Liver (tissue), 2 donors: ENCODE data around the gene RPS6KA1.

Experiments
- FOXA1 ChIP-seq: IDR thresholded peaks from 2 replicates; pipeline ENCODE4 v1.6.1; 2016; ENCODE audit warnings: antibody characterized with exemption
- GABPA ChIP-seq, 2 donors: IDR thresholded peaks in 1 of 2; conservative IDR thresholded peaks in 1 of 2; 2 replicates each; pipeline ENCODE4 v1.6.1; 2016; ENCODE audit warnings: antibody characterized with exemption in 2 of 2, mild to moderate bottlenecking in 1 of 2, moderate library complexity in 1 of 2
- HNF4A ChIP-seq, 2 donors: conservative IDR thresholded peaks; 2 replicates each; pipeline ENCODE4 v1.6.1; 2016; ENCODE audit warnings: antibody characterized with exemption in 2 of 2, mild to moderate bottlenecking in 2 of 2
- TAF1 ChIP-seq: conservative IDR thresholded peaks from 2 replicates; pipeline ENCODE4 v1.6.1; 2016; ENCODE audit warnings: antibody characterized with exemption, mild to moderate bottlenecking
- TF ChIP-seq, protein P1 (sequence below): IDR thresholded peaks from 2 replicates; pipeline ENCODE4 v1.6.1; 2016; ENCODE audit warnings: antibody characterized with exemption
- donor health status: healthy.

- TF ChIP-seq HNF4A (conservative IDR thresholded peaks at IDR 0.05) (no peak), FOXA1 (no peak), TAF1 (no peak), GABPA (IDR thresholded peaks at IDR 0.05 in 1 of 2, conservative IDR thresholded peaks at IDR 0.05 in 1 of 2) (no peak)
- TF ChIP-seq, protein P1, sequence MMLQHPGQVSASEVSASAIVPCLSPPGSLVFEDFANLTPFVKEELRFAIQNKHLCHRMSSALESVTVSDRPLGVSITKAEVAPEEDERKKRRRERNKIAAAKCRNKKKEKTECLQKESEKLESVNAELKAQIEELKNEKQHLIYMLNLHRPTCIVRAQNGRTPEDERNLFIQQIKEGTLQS = no peak
Measured at GRCh38 chr1:26546375-26546774, 16.8 kb downstream of the RPS6KA1 start.
